Measurements from ENCODE around the gene PTPN9. TPM values are rescaled to one million over a fixed set of nuclear protein-coding genes. Genes with fewer than 3 reads are reported as not detected.
"Not testable (repeated sequence)": the region's sequence is repeated elsewhere in the genome, so short reads cannot be mapped to it uniquely, and the experiment has no call there.

PTPN9 gene
- total RNA-seq, 1 donor from 2014 or later = 138 TPM

- H3K27me3 Mint-ChIP-seq (ENCODE audit: unreplicated experiment) = peaks cover 2% of the 10 kb centered on the region
- H3K36me3 Mint-ChIP-seq (ENCODE audit: unreplicated experiment) = peaks cover 6% of the 10 kb centered on the region
- no peak overlapping the region for H3K27ac Mint-ChIP-seq (ENCODE audit: unreplicated experiment)
- no peak for DNase-seq
- no peak overlapping the region for H3K4me3 Mint-ChIP-seq (ENCODE audit: unreplicated experiment)
- peaks cover 18% of the 10 kb centered on the region for H3K9me3 Mint-ChIP-seq (ENCODE audit: unreplicated experiment)
- H3K4me1 Mint-ChIP-seq (ENCODE audit: low read depth, unreplicated experiment) = peaks cover 26% of the 10 kb centered on the region
- TF ChIP-seq CTCF (IDR thresholded peaks at IDR 0.05; ENCODE audit: partially characterized antibody, unreplicated experiment) = no peak
Measured at GRCh38 chr15:75530169-75530568, 48.9 kb downstream of the PTPN9 start.

GRCh38 chr15:75525756-75526155 is 53.4 kb downstream of the PTPN9 start:
- not testable (repeated sequence) for H3K4me1 Mint-ChIP-seq (ENCODE audit: low read depth, unreplicated experiment); DNase-seq; H3K4me3 Mint-ChIP-seq (ENCODE audit: unreplicated experiment); H3K27me3 Mint-ChIP-seq (ENCODE audit: unreplicated experiment); H3K27ac Mint-ChIP-seq (ENCODE audit: unreplicated experiment); H3K36me3 Mint-ChIP-seq (ENCODE audit: unreplicated experiment)
- H3K9me3 Mint-ChIP-seq (ENCODE audit: unreplicated experiment) = peaks cover 16% of the 10 kb centered on the region

GRCh38 chr15:75523011-75523410 is 56.1 kb downstream of the PTPN9 start:
- Mint-ChIP-seq H3K27me3 (ENCODE audit: unreplicated experiment) (peaks cover 4% of the 10 kb centered on the region), H3K4me1 (ENCODE audit: low read depth, unreplicated experiment) (peaks cover 5% of the 10 kb centered on the region), H3K4me3 (ENCODE audit: unreplicated experiment) (no peak overlapping the region), H3K36me3 (ENCODE audit: unreplicated experiment) (peaks cover 9% of the 10 kb centered on the region), H3K27ac (ENCODE audit: unreplicated experiment) (peak overlapping the region; percentile 79), H3K9me3 (ENCODE audit: unreplicated experiment) (peaks cover 14% of the 10 kb centered on the region)
- DNase-seq = no peak
- no peak for TF ChIP-seq CTCF (IDR thresholded peaks at IDR 0.05; ENCODE audit: partially characterized antibody, unreplicated experiment)

GRCh38 chr15:75517233-75517632 is 61.9 kb downstream of the PTPN9 start:
- TF ChIP-seq CTCF (IDR thresholded peaks at IDR 0.05; ENCODE audit: partially characterized antibody, unreplicated experiment) = no peak
- DNase-seq = no peak
- Mint-ChIP-seq H3K4me1 (ENCODE audit: low read depth, unreplicated experiment) (peaks cover 7% of the 10 kb centered on the region), H3K9me3 (ENCODE audit: unreplicated experiment) (peaks cover 12% of the 10 kb centered on the region), H3K27me3 (ENCODE audit: unreplicated experiment) (peaks cover 8% of the 10 kb centered on the region), H3K27ac (ENCODE audit: unreplicated experiment) (no peak overlapping the region), H3K4me3 (ENCODE audit: unreplicated experiment) (no peak overlapping the region), H3K36me3 (ENCODE audit: unreplicated experiment) (no peaks in the 10 kb centered on the region)

GRCh38 chr15:75508840-75509532 is 70.1 kb downstream of the PTPN9 start:
- Mint-ChIP-seq H3K4me1 (ENCODE audit: low read depth, unreplicated experiment) (peaks cover 14% of the 10 kb centered on the region), H3K36me3 (ENCODE audit: unreplicated experiment) (peaks cover 13% of the 10 kb centered on the region), H3K27ac (ENCODE audit: unreplicated experiment) (no peak overlapping the region), H3K27me3 (ENCODE audit: unreplicated experiment) (peaks cover 2% of the 10 kb centered on the region), H3K9me3 (ENCODE audit: unreplicated experiment) (peaks cover 16% of the 10 kb centered on the region), H3K4me3 (ENCODE audit: unreplicated experiment) (no peak overlapping the region)
- DNase-seq = no peak
- peak; percentile 31 for TF ChIP-seq CTCF (IDR thresholded peaks at IDR 0.05; ENCODE audit: partially characterized antibody, unreplicated experiment)
